ENCODE measurements around the gene SMARCD1. TPM values are rescaled to one million over a fixed set of nuclear protein-coding genes. Genes with fewer than 3 reads are reported as not detected.

SMARCD1 gene
- total and polyA plus RNA-seq, 7 donors = 11.7 to 21.1 (median 16.4) TPM

- Histone ChIP-seq H3K4me3 (no peak overlapping the region), H3K4me1 (no peaks in the 10 kb centered on the region), H3K9me3 (no peaks in the 10 kb centered on the region), H3K27me3 (ENCODE audit: insufficient read depth in 3 of 3, low read length in 2 of 3) (peaks cover 0 to under 1% (median 0%) of the 10 kb centered on the region in 3 donors), H3K36me3 (ENCODE audit: insufficient read depth in 1 of 2, low read depth in 1 of 2) (no peaks in the 10 kb centered on the region), H3K27ac (no peak overlapping the region)
- intact Hi-C loops (cut with DNase I) = no loop called here
- no peak for TF ChIP-seq CTCF (IDR thresholded peaks at IDR 0.05)
- no peak for DNase-seq
- WGBS, 3 donors = 80 to 84% (median 83%) methylated on average over 15 of the region's 15 CpGs
- no peak for ATAC-seq
Observed at GRCh38 chr12:50041062-50041860, 43.9 kb upstream of the SMARCD1 start.

GRCh38 chr12:50041962-50042361, 43.2 kb upstream of the SMARCD1 start:
- no peaks in the 10 kb centered on the region for H3K4me1 ChIP-seq
- no peak overlapping the region for H3K4me3 ChIP-seq
- DNase-seq = no peak
- no peak overlapping the region for H3K27ac ChIP-seq
- 85 to 89% (median 86%) methylated on average over 5 of the region's 5 CpGs for WGBS, 3 donors
- no peaks in the 10 kb centered on the region for H3K9me3 ChIP-seq
- no peaks in the 10 kb centered on the region for H3K36me3 ChIP-seq (ENCODE audit: insufficient read depth in 1 of 2, low read depth in 1 of 2)
- H3K27me3 ChIP-seq (ENCODE audit: insufficient read depth in 3 of 3, low read length in 2 of 3) = no peaks in the 10 kb centered on the region
- intact Hi-C loops (cut with DNase I) = no loop called here
- ATAC-seq = no peak
- no peak for TF ChIP-seq CTCF (IDR thresholded peaks at IDR 0.05)

- Histone ChIP-seq H3K27ac (no peak overlapping the region), H3K9me3 (no peaks in the 10 kb centered on the region), H3K36me3 (ENCODE audit: insufficient read depth in 1 of 2, low read depth in 1 of 2) (no peaks in the 10 kb centered on the region), H3K4me3 (no peak overlapping the region), H3K27me3 (ENCODE audit: insufficient read depth in 3 of 3, low read length in 2 of 3) (no peaks in the 10 kb centered on the region), H3K4me1 (no peaks in the 10 kb centered on the region)
- no peak for TF ChIP-seq CTCF (IDR thresholded peaks at IDR 0.05)
- no peak for ATAC-seq
- no peak for DNase-seq
- intact Hi-C loops (cut with DNase I) = loop anchor here in 1 of 2 donors (1.0 kb wide), 1 partner anchor 31 kb away; no protein-coding TSS in a partner anchor
- 77 to 85% (median 80%) methylated on average over 6 of the region's 6 CpGs for WGBS, 3 donors
Observed at GRCh38 chr12:50042693-50043092, 42.4 kb upstream of the SMARCD1 start.

GRCh38 chr12:50043308-50043707, 41.8 kb upstream of the SMARCD1 start:
- no peaks in the 10 kb centered on the region for H3K36me3 ChIP-seq (ENCODE audit: insufficient read depth in 1 of 2, low read depth in 1 of 2)
- no peak overlapping the region for H3K27ac ChIP-seq
- DNase-seq (no peak), ATAC-seq (no peak)
- no peaks in the 10 kb centered on the region for H3K27me3 ChIP-seq (ENCODE audit: insufficient read depth in 3 of 3, low read length in 2 of 3)
- no peaks in the 10 kb centered on the region for H3K9me3 ChIP-seq
- no peak for TF ChIP-seq CTCF (IDR thresholded peaks at IDR 0.05)
- no peaks in the 10 kb centered on the region for H3K4me1 ChIP-seq
- WGBS, 3 donors = 84 to 87% (median 87%) methylated on average over 2 of the region's 2 CpGs
- H3K4me3 ChIP-seq = no peak overlapping the region
- intact Hi-C loops (cut with DNase I) = loop anchor here in 1 of 2 donors (1.0 kb wide), 1 partner anchor 30 kb away; no protein-coding TSS in a partner anchor
